ENCODE measurements around the gene DNTT.

Gene DNTT

GRCh38 chr10:96309628-96310320 lies 5.5 kb downstream of the DNTT start:
- DNase-seq (ENCODE audit: low spot score): no peak

GRCh38 chr10:96310321-96310669 lies 6.1 kb downstream of the DNTT start:
- DNase-seq (ENCODE audit: low spot score): no peak

- no peak for DNase-seq (ENCODE audit: low spot score)
Measured at GRCh38 chr10:96311180-96311715, 7.0 kb downstream of the DNTT start.

- DNase-seq (ENCODE audit: low spot score): no peak
Measured at GRCh38 chr10:96313344-96313743, 9.1 kb downstream of the DNTT start.

- DNase-seq (ENCODE audit: low spot score): no peak
Measured at GRCh38 chr10:96317067-96317833, 13.0 kb downstream of the DNTT start.

GRCh38 chr10:96319754-96320474 lies 15.7 kb downstream of the DNTT start:
- DNase-seq (ENCODE audit: low spot score): no peak

GRCh38 chr10:96321822-96322221 lies 17.6 kb downstream of the DNTT start:
- no peak for DNase-seq (ENCODE audit: low spot score)

- DNase-seq (ENCODE audit: low spot score): no peak
Measured at GRCh38 chr10:96322275-96322674, 18.0 kb downstream of the DNTT start.

GRCh38 chr10:96324447-96324846 lies 20.2 kb downstream of the DNTT start:
- DNase-seq (ENCODE audit: low spot score): no peak

- DNase-seq (ENCODE audit: low spot score): no peak
Measured at GRCh38 chr10:96325719-96326373, 21.6 kb downstream of the DNTT start.

GRCh38 chr10:96327462-96327861 lies 23.2 kb downstream of the DNTT start:
- DNase-seq (ENCODE audit: low spot score): no peak

GRCh38 chr10:96333101-96333500 lies 28.9 kb downstream of the DNTT start:
- no peak for DNase-seq (ENCODE audit: low spot score)

GRCh38 chr10:96334616-96335526 lies 30.6 kb downstream of the DNTT start:
- DNase-seq (ENCODE audit: low spot score): peak; percentile 62

- no peak for DNase-seq (ENCODE audit: low spot score)
Measured at GRCh38 chr10:96337106-96337505, 32.9 kb downstream of the DNTT start.

- no peak for DNase-seq (ENCODE audit: low spot score)
Measured at GRCh38 chr10:96338279-96338925, 34.2 kb downstream of the DNTT start.

- DNase-seq (ENCODE audit: low spot score): no peak
Measured at GRCh38 chr10:96339383-96339782, 35.1 kb downstream of the DNTT start.

GRCh38 chr10:96339956-96340904 lies 36.0 kb downstream of the DNTT start:
- DNase-seq (ENCODE audit: low spot score): peak; percentile 27

GRCh38 chr10:96341219-96342182 lies 37.3 kb downstream of the DNTT start:
- DNase-seq (ENCODE audit: low spot score): no peak

Measured in LoVo (cell line).